Erythroblast (primary cell): ENCODE measurements around the gene MUC13.

Source experiments
- GATA1 ChIP-seq: IDR thresholded peaks from 2 replicates; pipeline ENCODE4 v1.6.1; 2011; ENCODE audit warnings: low read depth, mild to moderate bottlenecking, control low read depth, low read length, moderate library complexity
- POLR2A ChIP-seq: IDR thresholded peaks from 2 replicates; pipeline ENCODE4 v1.6.1; 2011; ENCODE audit warnings: mild to moderate bottlenecking, low read length

DNA sequence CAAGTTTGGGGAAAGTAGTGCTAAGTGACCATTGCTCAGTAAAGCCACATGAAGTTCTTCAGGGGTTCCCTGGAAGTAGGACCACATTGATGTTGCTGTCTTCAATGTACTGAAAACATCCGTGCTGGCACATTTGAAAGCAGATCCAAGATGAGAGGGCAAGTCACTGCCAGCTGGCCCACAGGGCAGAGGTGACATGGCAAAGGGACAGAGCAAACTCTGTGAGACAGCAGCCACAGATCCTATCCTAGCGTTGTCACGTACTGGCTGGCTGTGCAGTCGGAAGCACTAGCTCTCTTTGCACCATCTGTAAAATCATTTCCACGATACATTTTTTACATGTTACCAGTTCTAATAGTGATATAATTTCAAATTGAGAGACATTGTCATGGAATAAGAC, 13.8 kb downstream of the MUC13 start:
- TF ChIP-seq GATA1: no peak
- no peak for TF ChIP-seq POLR2A
